MCF 10A (cell line): ENCODE data around the gene SYNGAP1. TPM values are rescaled to one million over a fixed set of nuclear protein-coding genes. Genes with fewer than 3 reads are reported as not detected.
"Not testable (repeated sequence)": the region's sequence is repeated elsewhere in the genome, so short reads cannot be mapped to it uniquely, and the experiment has no call there.

Experiments
- BruUV-seq: library from RNA; stranded (reverse); fragments of 400-500 nt; replicated peaks from 2 replicates; lab custom pipeline; 2021; lab: Mats Ljungman, UMichigan
- CTCF ChIA-PET: fragments of 300-600 bp; sonication (Branson Sonifier 250); formaldehyde crosslinking; extraction: SDS; loops from one replicate; lab custom pipeline; 2021; ENCODE audit warnings: antibody characterized with exemption, inconsistent platforms; lab: Yijun Ruan, JAX
- POLR2A ChIA-PET: fragments of 300-600, 350-650 bp; sonication (Branson Sonifier 250); formaldehyde crosslinking; extraction: SDS; loops from one replicate; lab custom pipeline; 2020; ENCODE audit warnings: antibody characterized with exemption, inconsistent platforms; lab: Yijun Ruan, JAX
- DNase-seq: peaks from one replicate; pipeline ENCODE4 v3.0.0-alpha.2; 2018; ENCODE audit not compliant: unreplicated experiment
- H3K27ac Mint-ChIP-seq: one replicate; pipeline ENCODE4 v1.8.0; 2022; ENCODE audit warnings: mild to moderate bottlenecking, low read depth, mixed read lengths; ENCODE audit not compliant: unreplicated experiment
- H3K27me3 Mint-ChIP-seq: one replicate; pipeline ENCODE4 v1.8.0; 2022; ENCODE audit warnings: mixed read lengths; ENCODE audit not compliant: insufficient read depth, unreplicated experiment
- H3K36me3 Mint-ChIP-seq: one replicate; pipeline ENCODE4 v1.8.0; 2022; ENCODE audit warnings: mild to moderate bottlenecking, moderate library complexity, mixed read lengths; ENCODE audit not compliant: insufficient read depth, unreplicated experiment
- H3K4me1 Mint-ChIP-seq: one replicate; pipeline ENCODE4 v1.8.0; 2022; ENCODE audit warnings: mixed read lengths; ENCODE audit not compliant: insufficient read depth, unreplicated experiment
- H3K4me3 Mint-ChIP-seq: one replicate; pipeline ENCODE4 v1.8.0; 2022; ENCODE audit warnings: mild to moderate bottlenecking, moderate library complexity, mixed read lengths; ENCODE audit not compliant: unreplicated experiment
- H3K9me3 Mint-ChIP-seq: one replicate; pipeline ENCODE4 v1.8.0; 2022; ENCODE audit warnings: mixed read lengths; ENCODE audit not compliant: unreplicated experiment
- intact Hi-C: fragments of 100-400 bp; cut with micrococcal nuclease; formaldehyde crosslinking; loops from 2 replicates; pipeline ENCODE4 v1.14.1; 2022
- total RNA-seq: library from RNA; stranded (reverse); gene quantifications from 2 replicates; pipeline ENCODE4 v1.2.3, GENCODE V29; 2022
- TF ChIP-seq, protein P1 (sequence below): fragments of 200-600 bp; IDR thresholded peaks from one replicate; pipeline ENCODE4 v1.8.0; 2022; ENCODE audit warnings: antibody characterized with exemption, mild to moderate bottlenecking; ENCODE audit not compliant: unreplicated experiment

The SYNGAP1 gene
- total RNA-seq, 1 experiment from 2014 or later = 6.7 TPM

DNA sequence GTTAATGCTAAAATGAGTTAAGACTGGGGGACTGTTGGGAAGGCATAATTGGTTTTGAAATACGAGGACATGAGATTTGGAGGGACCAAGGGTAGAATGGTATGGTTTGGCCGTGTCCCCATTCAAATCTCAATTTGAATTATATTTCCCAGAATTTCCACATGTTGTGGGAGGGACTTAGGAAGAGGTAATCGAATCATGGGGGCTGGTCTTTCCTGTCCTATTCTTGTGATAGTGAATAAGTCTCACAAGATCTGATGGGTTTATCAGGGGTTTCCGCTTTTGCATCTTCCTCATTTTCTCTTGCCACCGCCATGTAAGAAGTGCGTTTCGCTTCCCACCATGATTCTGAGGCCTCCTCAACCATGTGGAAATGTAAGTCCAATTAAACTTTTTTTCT, 47.2 kb downstream of the SYNGAP1 start:
- Mint-ChIP-seq H3K36me3 (no peaks in the 10 kb centered on the region), H3K4me1 (no peaks in the 10 kb centered on the region), H3K27ac (no peak overlapping the region), H3K9me3 (no peaks in the 10 kb centered on the region), H3K4me3 (no peak overlapping the region), H3K27me3 (no peaks in the 10 kb centered on the region)
- intact Hi-C loops = no loop called here
- no TSS peak for BruUV-seq
- TF ChIP-seq, protein P1, sequence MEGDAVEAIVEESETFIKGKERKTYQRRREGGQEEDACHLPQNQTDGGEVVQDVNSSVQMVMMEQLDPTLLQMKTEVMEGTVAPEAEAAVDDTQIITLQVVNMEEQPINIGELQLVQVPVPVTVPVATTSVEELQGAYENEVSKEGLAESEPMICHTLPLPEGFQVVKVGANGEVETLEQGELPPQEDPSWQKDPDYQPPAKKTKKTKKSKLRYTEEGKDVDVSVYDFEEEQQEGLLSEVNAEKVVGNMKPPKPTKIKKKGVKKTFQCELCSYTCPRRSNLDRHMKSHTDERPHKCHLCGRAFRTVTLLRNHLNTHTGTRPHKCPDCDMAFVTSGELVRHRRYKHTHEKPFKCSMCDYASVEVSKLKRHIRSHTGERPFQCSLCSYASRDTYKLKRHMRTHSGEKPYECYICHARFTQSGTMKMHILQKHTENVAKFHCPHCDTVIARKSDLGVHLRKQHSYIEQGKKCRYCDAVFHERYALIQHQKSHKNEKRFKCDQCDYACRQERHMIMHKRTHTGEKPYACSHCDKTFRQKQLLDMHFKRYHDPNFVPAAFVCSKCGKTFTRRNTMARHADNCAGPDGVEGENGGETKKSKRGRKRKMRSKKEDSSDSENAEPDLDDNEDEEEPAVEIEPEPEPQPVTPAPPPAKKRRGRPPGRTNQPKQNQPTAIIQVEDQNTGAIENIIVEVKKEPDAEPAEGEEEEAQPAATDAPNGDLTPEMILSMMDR = no peak
- ChIA-PET POLR2A (no interaction called here), CTCF (no interaction called here)
- no peak for DNase-seq

DNA sequence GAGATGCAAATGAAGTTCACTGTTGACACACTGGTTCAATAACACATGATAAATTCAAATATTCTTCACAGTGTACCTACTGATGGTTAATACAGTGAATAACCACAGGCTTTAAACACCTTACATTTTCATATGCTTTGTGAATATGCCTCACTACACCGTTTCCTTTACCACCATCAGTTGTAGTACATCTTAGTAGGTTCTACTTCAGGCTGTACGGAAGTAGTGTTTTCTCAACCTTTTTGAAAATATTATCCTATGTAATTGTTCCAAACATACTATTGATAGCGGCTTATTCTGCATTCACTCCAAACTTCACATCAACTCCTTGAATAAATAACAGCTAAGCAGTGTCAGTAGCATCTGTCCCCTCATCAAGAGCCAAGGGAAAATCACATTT, 49.8 kb downstream of the SYNGAP1 start:
- Mint-ChIP-seq H3K27me3 (no peaks in the 10 kb centered on the region), H3K4me1 (no peaks in the 10 kb centered on the region), H3K9me3 (no peaks in the 10 kb centered on the region), H3K36me3 (no peaks in the 10 kb centered on the region), H3K4me3 (no peak overlapping the region), H3K27ac (no peak overlapping the region)
- no peak for DNase-seq
- no TSS peak for BruUV-seq
- ChIA-PET CTCF (interaction anchor here (0.6 to 0.8 kb wide), 2 partner anchors 16 to 44 kb away, joined by 3 to 6 read pairs; no protein-coding TSS in a partner anchor), POLR2A (no interaction called here)
- TF ChIP-seq, protein P1 = no peak
- intact Hi-C loops = no loop called here

DNA sequence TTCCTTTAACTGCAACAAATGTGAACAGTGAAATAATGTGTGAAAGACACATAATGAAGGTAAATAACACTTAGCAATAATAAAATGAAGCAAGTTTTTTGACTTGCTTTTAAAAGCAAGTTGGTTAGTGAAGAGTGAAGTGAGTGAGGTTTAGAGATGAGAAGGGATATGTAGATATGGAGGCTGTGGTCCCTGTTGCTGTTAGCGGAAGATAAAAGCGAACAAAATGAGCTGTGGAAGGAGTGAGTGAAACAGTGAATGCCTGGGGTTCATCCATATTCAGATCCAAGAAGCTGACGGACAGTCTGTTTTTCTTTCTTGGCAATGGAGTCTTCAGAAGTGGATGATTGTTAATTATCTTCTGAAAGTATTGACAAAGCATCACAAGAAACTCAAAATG, 58.0 kb downstream of the SYNGAP1 start:
- POLR2A ChIA-PET = interaction anchor here (1.4 kb wide), 1 partner anchor 24 kb away, joined by 3 read pairs; the partner anchor contains the start of gene ZBTB9
- Mint-ChIP-seq H3K9me3 (no peaks in the 10 kb centered on the region), H3K27ac (no peak overlapping the region), H3K27me3 (peaks cover 30% of the 10 kb centered on the region), H3K4me1 (no peaks in the 10 kb centered on the region), H3K36me3 (no peaks in the 10 kb centered on the region), H3K4me3 (no peak overlapping the region)
- CTCF ChIA-PET = no interaction called here
- intact Hi-C loops = no loop called here
- TF ChIP-seq, protein P1 = no peak
- BruUV-seq = no TSS peak
- no peak for DNase-seq

DNA sequence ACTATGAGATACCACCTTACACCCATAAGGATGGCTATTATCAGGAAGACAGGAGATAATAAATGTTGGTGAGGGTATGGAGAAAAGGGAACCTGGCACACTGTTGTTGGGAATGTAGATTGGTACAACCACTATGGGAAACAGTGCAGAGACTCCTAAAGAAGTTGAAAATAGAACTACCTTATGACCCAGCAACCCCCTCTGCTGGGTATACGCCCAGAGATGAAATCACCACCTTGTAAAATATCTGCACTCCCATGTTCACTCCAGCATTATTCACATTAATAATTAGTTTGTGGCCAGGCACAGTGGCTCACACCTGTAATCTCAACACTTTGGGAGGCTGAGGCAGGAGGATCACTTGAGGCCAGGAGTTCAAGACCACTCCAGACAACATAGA, 61.3 kb downstream of the SYNGAP1 start:
- Mint-ChIP-seq H3K27me3 (peaks cover 30% of the 10 kb centered on the region), H3K27ac (no peak overlapping the region), H3K4me1 (no peaks in the 10 kb centered on the region), H3K36me3 (no peaks in the 10 kb centered on the region), H3K9me3 (no peaks in the 10 kb centered on the region), H3K4me3 (no peak overlapping the region)
- TF ChIP-seq, protein P1 = no peak
- intact Hi-C loops = no loop called here
- no TSS peak for BruUV-seq
- ChIA-PET POLR2A (no interaction called here), CTCF (no interaction called here)
- peak; percentile 8 for DNase-seq

DNA sequence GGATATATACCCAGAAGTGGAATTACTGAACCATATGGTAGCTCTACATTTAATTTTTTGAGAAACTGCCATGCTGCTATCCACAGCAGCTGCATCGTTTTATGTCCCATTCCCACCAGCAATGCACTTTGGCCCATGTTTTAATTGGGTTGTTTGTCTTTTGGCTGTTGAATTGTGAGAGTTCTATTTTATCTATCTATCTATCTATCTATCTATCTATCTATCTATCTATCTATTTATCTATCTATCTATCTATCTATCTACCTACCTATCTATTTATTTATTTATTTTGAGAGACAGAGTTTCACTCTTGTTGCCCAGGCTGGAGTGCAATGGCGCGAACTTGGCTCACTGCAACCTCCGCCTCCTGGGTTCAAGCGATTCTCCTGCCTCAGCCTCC, 62.8 kb downstream of the SYNGAP1 start:
- H3K9me3 Mint-ChIP-seq, DNase-seq, H3K36me3 Mint-ChIP-seq, CTCF ChIA-PET, H3K27ac Mint-ChIP-seq, H3K4me1 Mint-ChIP-seq, H3K4me3 Mint-ChIP-seq, BruUV-seq, intact Hi-C loops, POLR2A ChIA-PET: not testable (repeated sequence)
- peaks cover 33% of the 10 kb centered on the region for H3K27me3 Mint-ChIP-seq
